CD4-positive, alpha-beta memory T cell (primary cell): Measurements from ENCODE around the gene SLC46A1. TPM values are rescaled to one million over a fixed set of nuclear protein-coding genes. Genes with fewer than 3 reads are reported as not detected.
A peak's percentile ranks its signal among the peaks of the same experiment; 100 is the strongest.

Source experiments
- CTCF ChIA-PET: fragments of 350-600 bp; sonication (Branson Sonifier 250); formaldehyde crosslinking; loops from one replicate; lab custom pipeline; 2021; ENCODE audit warnings: inconsistent platforms; ENCODE audit not compliant: partially characterized antibody; lab: Charles Lee
- POLR2A ChIA-PET: fragments of 350-600 bp; sonication (Branson Sonifier 250); formaldehyde crosslinking; loops from one replicate; lab custom pipeline; 2021; ENCODE audit not compliant: partially characterized antibody; lab: Charles Lee
- DNase-seq, 5 donors: peaks; one replicate each; pipeline versions ENCODE4 v3.0.0 to v3.0.0-alpha.2; 2020 to 2022; ENCODE audit warnings: mixed read lengths in 1 of 5
- H3K27ac ChIP-seq: one replicate; pipeline ENCODE4 v1.7.0; 2013; ENCODE audit warnings: low read depth, low read length
- H3K27me3 ChIP-seq: 2 replicates; pipeline ENCODE4 v1.7.0; 2013; ENCODE audit warnings: mild to moderate bottlenecking, low read length, moderate library complexity; ENCODE audit not compliant: insufficient read depth
- H3K36me3 ChIP-seq: 2 replicates; pipeline ENCODE4 v1.7.0; 2013; ENCODE audit warnings: mild to moderate bottlenecking, low read length, moderate library complexity; ENCODE audit not compliant: insufficient read depth
- H3K4me1 ChIP-seq: 2 replicates; pipeline ENCODE4 v1.7.0; 2013; ENCODE audit warnings: mild to moderate bottlenecking, low read length, moderate library complexity; ENCODE audit not compliant: insufficient read depth
- H3K4me3 ChIP-seq, 2 donors: one replicate each; pipeline ENCODE4 v1.7.0; 2013; ENCODE audit warnings: low read length in 2 of 2, mild to moderate bottlenecking in 1 of 2
- H3K9me3 ChIP-seq, 2 donors: one replicate each; pipeline ENCODE4 v1.7.0; 2013; ENCODE audit warnings: low read length in 2 of 2, control low read depth in 1 of 2; ENCODE audit not compliant: control insufficient read depth in 1 of 2
- H3K27ac Mint-ChIP-seq, 7 donors: one replicate each; pipeline ENCODE4 v1.8.0; 2020 to 2021; ENCODE audit warnings: mixed read lengths in 7 of 7, mild to moderate bottlenecking in 6 of 7, inconsistent platforms in 3 of 7, moderate library complexity in 3 of 7
- H3K27me3 Mint-ChIP-seq, 2 donors: one replicate each; pipeline ENCODE4 v1.8.0; 2020 to 2021; ENCODE audit warnings: mixed read lengths in 2 of 2
- H3K36me3 Mint-ChIP-seq, 2 donors: one replicate each; pipeline ENCODE4 v1.8.0; 2020 to 2021; ENCODE audit warnings: mixed read lengths in 2 of 2, inconsistent platforms in 1 of 2, mild to moderate bottlenecking in 1 of 2
- H3K4me1 Mint-ChIP-seq, 4 donors: one replicate each; pipeline ENCODE4 v1.8.0; 2020 to 2021; ENCODE audit warnings: mixed read lengths in 4 of 4, mild to moderate bottlenecking in 1 of 4
- H3K4me3 Mint-ChIP-seq, 8 donors: one replicate each; pipeline ENCODE4 v1.8.0; 2020 to 2021; ENCODE audit warnings: mixed read lengths in 8 of 8, mild to moderate bottlenecking in 7 of 8, moderate library complexity in 6 of 8, inconsistent platforms in 3 of 8
- H3K9me3 Mint-ChIP-seq, 8 donors: one replicate each; pipeline ENCODE4 v1.8.0; 2020 to 2021; ENCODE audit warnings: mixed read lengths in 8 of 8, mild to moderate bottlenecking in 5 of 8, inconsistent platforms in 3 of 8, moderate library complexity in 1 of 8
- intact Hi-C: fragments of 100-400 bp; cut with micrococcal nuclease; formaldehyde crosslinking; loops from one replicate; pipeline ENCODE4 v1.15.1; 2023
- polyA plus RNA-seq, 2 donors: library from polyadenylated mRNA; unstranded; fragments of 300-500 nt; fragmentation: Illumina TruSeq; gene quantifications; one replicate each; pipeline ENCODE4 v1.2.3, GENCODE V29; 2021
- total RNA-seq, 2 experiments: library from RNA; stranded (reverse); gene quantifications; one replicate each; pipeline ENCODE4 v1.2.3, GENCODE V29; 2021

The SLC46A1 gene
- total and polyA plus RNA-seq, 4 experiments from 2014 or later: 2.3 to 2.6 (median 2.4) TPM; not detected in 1

- Histone ChIP-seq H3K4me3 (no peak overlapping the region), H3K27ac (no peak overlapping the region), H3K9me3 (no peaks in the 10 kb centered on the region), H3K4me1 (peaks cover 12% of the 10 kb centered on the region), H3K27me3 (no peaks in the 10 kb centered on the region), H3K36me3 (peaks cover 3% of the 10 kb centered on the region)
- no peaks in the 10 kb centered on the region for H3K9me3 Mint-ChIP-seq
- intact Hi-C loops: no loop called here
- ChIA-PET POLR2A (interaction anchor here (1.0 to 6.5 kb wide), 3 partner anchors 11 to 33 kb away, joined by 3 to 62 read pairs (median 4); partner anchors contain the start of genes IFT20, POLDIP2 and TNFAIP1), CTCF (no interaction called here)
- no peak for DNase-seq
- no peaks in the 10 kb centered on the region for H3K27me3 Mint-ChIP-seq
- no peak overlapping the region for H3K4me3 Mint-ChIP-seq
- H3K27ac Mint-ChIP-seq: peak overlapping the region in 2 of 7 donors; percentile 47 to 68
- peaks cover 0 to 6% of the 10 kb centered on the region in 2 donors for H3K36me3 Mint-ChIP-seq
- peaks cover 8 to 21% (median 12%) of the 10 kb centered on the region in 4 donors for H3K4me1 Mint-ChIP-seq
Observed at GRCh38 chr17:28368306-28368831, 37.6 kb downstream of the SLC46A1 start.

- no peaks in the 10 kb centered on the region for H3K27me3 Mint-ChIP-seq
- H3K36me3 Mint-ChIP-seq: peaks cover 0 to 9% of the 10 kb centered on the region in 2 donors
- Histone ChIP-seq H3K27ac (no peak overlapping the region), H3K27me3 (no peaks in the 10 kb centered on the region), H3K4me3 (no peak overlapping the region), H3K4me1 (peaks cover 6% of the 10 kb centered on the region), H3K36me3 (peaks cover 5% of the 10 kb centered on the region), H3K9me3 (no peaks in the 10 kb centered on the region)
- H3K4me1 Mint-ChIP-seq: peaks cover 3 to 19% (median 7%) of the 10 kb centered on the region in 4 donors
- no peaks in the 10 kb centered on the region for H3K9me3 Mint-ChIP-seq
- POLR2A ChIA-PET: interaction anchor here (1.2 to 6.5 kb wide), 2 partner anchors 11 to 32 kb away, joined by 4 to 62 read pairs; partner anchors contain the start of genes IFT20, POLDIP2 and TNFAIP1
- CTCF ChIA-PET: interaction anchor here (1.2 kb wide), 1 partner anchor 9 kb away, joined by 3 read pairs; no protein-coding TSS in a partner anchor
- intact Hi-C loops: no loop called here
- no peak overlapping the region for H3K4me3 Mint-ChIP-seq
- peak overlapping the region in 1 of 7 donors; percentile 47 for H3K27ac Mint-ChIP-seq
- DNase-seq: no peak
Observed at GRCh38 chr17:28367641-28368305, 38.2 kb downstream of the SLC46A1 start.

- intact Hi-C loops: no loop called here
- ChIA-PET POLR2A (interaction anchor here (0.9 to 6.5 kb wide), 2 partner anchors 10 to 17 kb away, joined by 3 to 62 read pairs; partner anchors contain the start of gene POLDIP2), CTCF (interaction anchor here (1.2 kb wide), 2 partner anchors 8 to 36 kb away, joined by 3 to 4 read pairs; no protein-coding TSS in a partner anchor)
- no peak overlapping the region for H3K27ac ChIP-seq
- H3K4me3 ChIP-seq: no peak overlapping the region
- no peaks in the 10 kb centered on the region for H3K27me3 ChIP-seq
- Mint-ChIP-seq H3K9me3 (no peaks in the 10 kb centered on the region), H3K27me3 (no peaks in the 10 kb centered on the region), H3K4me3 (no peak overlapping the region), H3K4me1 (peaks cover 2 to 19% (median 4%) of the 10 kb centered on the region in 4 donors), H3K36me3 (peaks cover 5 to 16% of the 10 kb centered on the region in 2 donors), H3K27ac (peak overlapping the region in 3 of 7 donors; percentile 30 to 70 (median 55))
- peaks cover 15% of the 10 kb centered on the region for H3K36me3 ChIP-seq
- H3K4me1 ChIP-seq: no peaks in the 10 kb centered on the region
- DNase-seq: no peak
- H3K9me3 ChIP-seq: no peaks in the 10 kb centered on the region
Observed at GRCh38 chr17:28366605-28367004, 39.4 kb downstream of the SLC46A1 start.

GRCh38 chr17:28365487-28365886 is 40.5 kb downstream of the SLC46A1 start:
- Mint-ChIP-seq H3K4me3 (no peak overlapping the region), H3K36me3 (peaks cover 16 to 24% of the 10 kb centered on the region in 2 donors), H3K4me1 (peaks cover 0 to 9% (median 0%) of the 10 kb centered on the region in 4 donors), H3K27ac (no peak overlapping the region), H3K27me3 (no peaks in the 10 kb centered on the region), H3K9me3 (no peaks in the 10 kb centered on the region)
- POLR2A ChIA-PET: interaction anchor here (1.3 kb wide), 1 partner anchor 30 kb away, joined by 3 read pairs; the partner anchor contains the start of genes IFT20 and TNFAIP1
- DNase-seq: no peak
- CTCF ChIA-PET: no interaction called here
- H3K9me3 ChIP-seq: no peaks in the 10 kb centered on the region
- no peaks in the 10 kb centered on the region for H3K4me1 ChIP-seq
- H3K27me3 ChIP-seq: no peaks in the 10 kb centered on the region
- no peak overlapping the region for H3K27ac ChIP-seq
- peaks cover 26% of the 10 kb centered on the region for H3K36me3 ChIP-seq
- intact Hi-C loops: no loop called here
- H3K4me3 ChIP-seq: no peak overlapping the region

DNA sequence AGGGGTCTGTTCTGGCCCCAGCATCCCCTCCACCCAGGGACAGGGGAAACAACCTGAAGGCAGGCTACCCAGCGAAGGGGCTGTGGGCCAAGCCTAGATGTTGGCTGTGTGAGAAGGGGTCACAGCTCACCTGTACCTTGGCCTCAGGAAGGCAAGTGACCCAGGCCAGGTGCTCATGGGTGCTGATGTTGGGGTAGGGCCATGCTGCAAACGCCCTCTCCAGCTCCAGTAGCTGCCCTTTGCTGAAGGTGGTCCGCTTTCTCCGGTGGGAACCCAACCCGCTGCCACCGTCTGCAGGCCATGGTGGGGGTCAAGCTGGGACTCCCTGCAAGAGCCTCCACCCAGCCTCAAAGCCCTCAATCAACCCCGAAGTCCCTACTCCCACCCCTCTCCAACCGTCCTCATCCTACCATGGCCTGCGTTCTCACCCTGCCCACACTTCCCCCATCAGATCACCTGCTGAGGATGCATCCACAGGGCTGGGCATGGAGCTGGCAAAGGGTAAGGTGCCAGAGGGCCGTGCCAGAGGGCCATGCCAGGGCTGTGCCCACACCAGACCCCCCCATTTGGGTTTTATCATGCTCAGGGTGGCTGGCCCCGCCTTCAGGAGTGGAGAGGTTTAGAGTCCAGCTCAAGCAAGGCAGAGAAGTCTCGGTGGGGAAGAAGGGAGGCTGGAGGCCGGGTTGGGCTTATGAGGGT is 41.2 kb downstream of the SLC46A1 start, which contains the start of gene SEBOX:
SEBOX (minus strand) TSS at position 535 of the 699 bp plus-strand sequence; CDS start at position 487, 48 bp downstream.
- peaks cover 0 to 2% (median 0%) of the 10 kb centered on the region in 4 donors for H3K4me1 Mint-ChIP-seq
- H3K27me3 Mint-ChIP-seq: no peaks in the 10 kb centered on the region
- Histone ChIP-seq H3K27me3 (no peaks in the 10 kb centered on the region), H3K36me3 (peaks cover 32% of the 10 kb centered on the region), H3K4me1 (no peaks in the 10 kb centered on the region), H3K9me3 (no peaks in the 10 kb centered on the region), H3K27ac (no peak within 1 kb of the TSS), H3K4me3 (no peak within 1 kb of the TSS)
- intact Hi-C loops: no loop called here
- ChIA-PET POLR2A (interaction anchor here (1.3 kb wide), 1 partner anchor 29 kb away, joined by 3 read pairs; the partner anchor contains the start of genes IFT20 and TNFAIP1), CTCF (interaction anchor here (2.0 kb wide), 1 partner anchor 52 kb away, joined by 7 read pairs; no protein-coding TSS in a partner anchor)
- H3K4me3 Mint-ChIP-seq: no peak within 1 kb of the TSS
- peaks cover 19 to 29% of the 10 kb centered on the region in 2 donors for H3K36me3 Mint-ChIP-seq
- no peak within 1 kb of the TSS for H3K27ac Mint-ChIP-seq
- DNase-seq: no peak
- no peaks in the 10 kb centered on the region for H3K9me3 Mint-ChIP-seq

DNA sequence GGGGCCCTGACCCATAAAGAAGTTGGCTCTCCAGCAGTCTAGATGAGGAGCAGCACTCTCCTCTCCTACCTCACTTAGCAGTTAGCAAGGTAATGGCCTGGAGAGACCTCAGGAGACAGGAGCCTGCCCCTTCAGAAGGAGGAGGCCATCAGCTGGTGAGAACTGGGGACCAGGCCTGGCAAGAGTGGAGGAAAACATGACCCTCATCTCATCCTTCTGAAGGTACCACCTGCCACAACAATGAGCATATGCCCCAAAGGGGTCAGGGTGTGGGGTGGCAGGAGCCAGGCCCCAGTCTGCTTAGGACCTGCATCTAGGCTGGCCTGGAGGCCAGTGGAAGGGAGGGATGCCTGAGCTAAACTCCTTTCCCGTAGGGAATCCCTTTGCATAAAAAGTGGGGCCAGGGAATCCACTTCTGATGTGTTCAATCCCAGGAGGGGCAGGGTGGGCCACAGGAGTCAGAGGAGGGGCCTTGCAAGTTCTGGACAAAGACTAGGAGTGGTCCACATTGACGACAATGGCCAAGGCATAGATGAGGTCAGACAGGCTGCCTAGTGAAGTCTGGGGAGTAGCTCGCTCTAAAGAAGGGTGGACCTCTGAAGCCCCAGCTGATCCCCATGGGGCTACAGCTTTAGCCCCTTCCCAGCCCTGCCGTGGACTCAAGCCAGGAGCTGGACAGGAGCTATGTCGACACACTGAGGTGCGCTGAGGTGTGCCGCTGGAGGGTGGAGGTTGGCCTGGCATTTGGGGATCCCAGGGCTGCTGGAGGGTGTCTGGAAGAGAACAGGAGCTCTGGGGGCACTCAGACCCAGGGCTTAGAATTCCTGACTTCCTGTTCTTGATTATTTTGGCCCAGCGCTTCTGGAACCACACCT is 42.0 kb downstream of the SLC46A1 start:
- H3K9me3 Mint-ChIP-seq: no peaks in the 10 kb centered on the region
- intact Hi-C loops: no loop called here
- Histone ChIP-seq H3K27me3 (no peaks in the 10 kb centered on the region), H3K36me3 (peaks cover 37% of the 10 kb centered on the region), H3K9me3 (no peaks in the 10 kb centered on the region), H3K4me1 (no peaks in the 10 kb centered on the region), H3K4me3 (no peak overlapping the region), H3K27ac (no peak overlapping the region)
- H3K4me1 Mint-ChIP-seq: peaks cover 0 to 4% (median 1%) of the 10 kb centered on the region in 4 donors
- peaks cover 23 to 32% of the 10 kb centered on the region in 2 donors for H3K36me3 Mint-ChIP-seq
- H3K27me3 Mint-ChIP-seq: no peaks in the 10 kb centered on the region
- ChIA-PET CTCF (interaction anchor here (2.0 kb wide), 1 partner anchor 53 kb away, joined by 7 read pairs; no protein-coding TSS in a partner anchor), POLR2A (interaction anchor here (0.6 kb wide), 1 partner anchor 20 kb away, joined by 3 read pairs; no protein-coding TSS in a partner anchor)
- H3K4me3 Mint-ChIP-seq: no peak overlapping the region
- no peak overlapping the region for H3K27ac Mint-ChIP-seq
- no peak for DNase-seq
